ENCODE results near the gene RDH14.

The RDH14 gene

GRCh38 chr2:18552351-18553077 is 7.9 kb downstream of the RDH14 start:
- H3K36me3 ChIP-seq = peaks cover 17 to 73% (median 44%) of the 10 kb centered on the region in 11 experiments
- H3K27me3 ChIP-seq = no peaks in the 10 kb centered on the region
- H4K20me1 ChIP-seq = peaks cover 0 to 15% (median 0%) of the 10 kb centered on the region in 11 experiments; a peak in 4 of 22 replicates
- no peak overlapping the region for H3K9ac ChIP-seq
- H3K4me1 ChIP-seq = peaks cover 0 to 13% (median 4%) of the 10 kb centered on the region in 10 experiments; a peak in 8 of 20 replicates
- H3K9me3 ChIP-seq (replicated peaks in 1 of 11) = no peaks in the 10 kb centered on the region
- TF ChIP-seq Cebpa-rat (IDR thresholded peaks at IDR 0.05) = no peak
- H3K4me2 ChIP-seq = no peak overlapping the region
- H3K27ac ChIP-seq = no peak overlapping the region
- H3K4me3 ChIP-seq = no peak overlapping the region

- Histone ChIP-seq H4K20me1 (peaks cover 0 to 8% (median 0%) of the 10 kb centered on the region in 11 experiments; a peak in 3 of 22 replicates), H3K9me3 (replicated peaks in 1 of 11) (no peaks in the 10 kb centered on the region), H3K4me1 (peaks cover 0 to 17% (median 6%) of the 10 kb centered on the region in 10 experiments; a peak in 14 of 20 replicates), H3K27ac (no peak overlapping the region), H3K27me3 (no peaks in the 10 kb centered on the region), H3K36me3 (peaks cover 17 to 65% (median 41%) of the 10 kb centered on the region in 11 experiments), H3K9ac (no peak overlapping the region), H3K4me2 (no peak overlapping the region), H3K4me3 (no peak overlapping the region)
- no peak for TF ChIP-seq Cebpa-rat (IDR thresholded peaks at IDR 0.05)
Measured at GRCh38 chr2:18551623-18552022, 8.8 kb downstream of the RDH14 start.

DNA sequence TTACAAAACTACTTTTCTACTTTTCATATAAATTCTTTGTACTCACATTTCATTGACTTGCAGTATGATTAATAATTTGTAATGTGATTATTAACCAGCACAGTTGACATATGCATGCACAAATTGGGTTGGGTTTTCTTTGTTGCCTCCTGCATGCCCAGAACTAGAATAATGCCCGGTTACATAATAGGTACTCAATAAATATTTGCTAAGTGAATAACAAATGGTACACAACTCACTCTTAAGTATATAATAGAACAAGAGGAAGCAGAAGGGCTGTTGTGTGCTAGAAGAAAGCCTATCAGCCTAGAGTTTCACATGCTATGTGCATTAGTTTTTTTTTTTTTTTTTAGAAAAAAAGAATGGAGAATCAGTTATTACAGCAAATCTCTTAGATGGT is 9.3 kb downstream of the RDH14 start:
- Histone ChIP-seq H3K27ac (no peak overlapping the region), H3K4me2 (no peak overlapping the region), H3K27me3 (no peaks in the 10 kb centered on the region), H3K9me3 (replicated peaks in 1 of 11) (no peaks in the 10 kb centered on the region), H3K4me3 (no peak overlapping the region), H4K20me1 (peaks cover 0 to 4% (median 0%) of the 10 kb centered on the region in 11 experiments; a peak in 2 of 22 replicates), H3K36me3 (peaks cover 17 to 60% (median 36%) of the 10 kb centered on the region in 11 experiments), H3K9ac (no peak overlapping the region), H3K4me1 (peaks cover 0 to 21% (median 11%) of the 10 kb centered on the region in 10 experiments; a peak in 14 of 20 replicates)
- TF ChIP-seq Cebpa-rat (IDR thresholded peaks at IDR 0.05) = no peak

DNA sequence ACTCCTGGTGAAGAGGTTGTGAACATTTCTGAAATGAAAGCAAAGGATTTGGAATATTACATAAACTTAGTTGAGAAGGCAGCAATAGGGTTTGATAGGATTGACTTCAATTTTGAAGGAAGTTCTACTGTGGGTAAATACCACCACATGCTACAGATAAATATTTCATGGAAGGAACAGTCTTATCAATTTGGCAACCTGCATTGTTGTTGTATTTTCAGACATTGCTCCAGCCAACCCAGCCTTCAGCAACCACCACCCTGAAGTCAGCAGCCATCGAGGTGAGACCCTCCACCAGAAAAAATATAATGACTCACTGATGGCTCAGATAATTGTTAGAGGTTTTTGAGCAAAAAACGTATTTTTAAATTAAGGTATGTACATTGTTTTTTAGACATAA is 10.0 kb downstream of the RDH14 start:
- no peaks in the 10 kb centered on the region for H3K27me3 ChIP-seq
- no peak overlapping the region for H3K4me3 ChIP-seq
- H3K4me2 ChIP-seq = no peak overlapping the region
- H3K9me3 ChIP-seq (replicated peaks in 1 of 11) = no peaks in the 10 kb centered on the region
- no peak overlapping the region for H3K27ac ChIP-seq
- peaks cover 0 to 24% (median 13%) of the 10 kb centered on the region in 10 experiments; a peak in 14 of 20 replicates for H3K4me1 ChIP-seq
- no peak for TF ChIP-seq Cebpa-rat (IDR thresholded peaks at IDR 0.05)
- H3K9ac ChIP-seq = no peak overlapping the region
- peaks cover 0 to 3% (median 0%) of the 10 kb centered on the region in 11 experiments; a peak in 1 of 22 replicates for H4K20me1 ChIP-seq
- peaks cover 12 to 53% (median 31%) of the 10 kb centered on the region in 11 experiments for H3K36me3 ChIP-seq

DNA sequence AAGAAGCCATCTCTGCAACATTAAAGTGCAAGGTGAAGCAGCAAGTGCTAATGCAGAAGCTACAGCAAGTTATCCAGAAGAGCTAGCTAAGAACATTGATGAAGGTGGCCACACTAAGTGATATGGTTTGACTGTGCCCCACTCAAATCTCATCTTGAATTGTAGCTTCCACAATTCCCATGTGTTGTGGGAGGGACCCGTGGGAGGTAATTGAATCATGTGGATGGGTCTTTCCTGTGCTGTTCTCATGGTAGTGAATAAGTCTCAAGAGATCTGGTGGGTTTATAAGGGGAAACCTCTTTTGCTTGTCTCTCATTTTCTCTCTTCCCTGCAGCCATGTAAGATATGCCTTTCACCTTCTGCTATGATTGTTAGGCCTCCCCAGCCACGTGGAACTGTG is 11.4 kb downstream of the RDH14 start:
- Histone ChIP-seq H3K9ac (no peak overlapping the region), H3K36me3 (peaks cover under 1 to 39% (median 17%) of the 10 kb centered on the region in 11 experiments; a peak in 21 of 22 replicates)
- no peak for TF ChIP-seq Cebpa-rat (IDR thresholded peaks at IDR 0.05)

GRCh38 chr2:18548621-18549020 is 11.8 kb downstream of the RDH14 start:
- no peaks in the 10 kb centered on the region for H3K9me3 ChIP-seq (replicated peaks in 1 of 11)
- H3K9ac ChIP-seq = no peak overlapping the region
- TF ChIP-seq Cebpa-rat (IDR thresholded peaks at IDR 0.05) = no peak
- H3K36me3 ChIP-seq = peaks cover 0 to 35% (median 12%) of the 10 kb centered on the region in 11 experiments; a peak in 16 of 22 replicates
- H3K27ac ChIP-seq = no peak overlapping the region
- H3K27me3 ChIP-seq = no peaks in the 10 kb centered on the region
- H3K4me1 ChIP-seq = peaks cover 0 to 24% (median 13%) of the 10 kb centered on the region in 10 experiments; a peak in 14 of 20 replicates
- H4K20me1 ChIP-seq = no peaks in the 10 kb centered on the region
- peak overlapping the region in 1 of 11 experiments; percentile 46; a peak in 1 of 22 replicates for H3K4me2 ChIP-seq
- no peak overlapping the region for H3K4me3 ChIP-seq

More for the DNA sequence above, 11.4 kb downstream of the RDH14 start:
- Histone ChIP-seq H3K9me3 (replicated peaks in 1 of 11) (no peaks in the 10 kb centered on the region), H3K4me2 (peak overlapping the region in 6 of 11 experiments; percentile 0 to 46 (median 34); a peak in 9 of 22 replicates), H3K4me3 (no peak overlapping the region), H3K27me3 (no peaks in the 10 kb centered on the region), H3K4me1 (peaks cover 0 to 24% (median 13%) of the 10 kb centered on the region in 10 experiments; a peak in 14 of 20 replicates), H4K20me1 (no peaks in the 10 kb centered on the region), H3K27ac (no peak overlapping the region)

DNA sequence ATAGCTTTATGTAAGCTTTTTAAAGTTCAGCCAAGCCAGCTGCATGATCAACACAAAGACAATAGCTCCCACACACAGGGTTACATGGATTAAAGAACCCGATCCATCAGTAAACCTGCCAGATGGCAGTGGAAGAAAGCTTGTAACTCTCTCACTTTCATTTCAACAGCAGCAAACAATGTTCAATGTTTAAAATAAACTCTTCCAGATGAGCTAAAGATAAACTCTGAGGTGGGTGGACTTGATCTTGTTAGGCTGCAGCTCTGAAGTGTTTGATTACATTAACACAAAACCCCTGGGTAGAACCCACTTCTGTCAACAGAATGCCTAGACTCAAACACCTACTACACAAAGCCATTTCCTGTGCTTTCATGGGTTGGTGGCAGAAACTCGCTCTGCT is 13.9 kb downstream of the RDH14 start:
- no peak overlapping the region for H3K27ac ChIP-seq

GRCh38 chr2:18545384-18545783 is 15.1 kb downstream of the RDH14 start:
- H3K4me3 ChIP-seq = no peak overlapping the region
- no peaks in the 10 kb centered on the region for H3K27me3 ChIP-seq
- peaks cover 0 to 24% (median 9%) of the 10 kb centered on the region in 10 experiments; a peak in 14 of 20 replicates for H3K4me1 ChIP-seq
- H4K20me1 ChIP-seq = no peaks in the 10 kb centered on the region
- H3K27ac ChIP-seq = no peak overlapping the region
- H3K9ac ChIP-seq = no peak overlapping the region
- H3K9me3 ChIP-seq (replicated peaks in 1 of 11) = no peaks in the 10 kb centered on the region
- peaks cover 0 to 2% (median 0%) of the 10 kb centered on the region in 11 experiments; a peak in 3 of 22 replicates for H3K36me3 ChIP-seq
- TF ChIP-seq Cebpa-rat (IDR thresholded peaks at IDR 0.05) = no peak
- H3K4me2 ChIP-seq = no peak overlapping the region

More for the DNA sequence above, 13.9 kb downstream of the RDH14 start:
- no peaks in the 10 kb centered on the region for H4K20me1 ChIP-seq
- peaks cover 0 to 24% (median 9%) of the 10 kb centered on the region in 10 experiments; a peak in 14 of 20 replicates for H3K4me1 ChIP-seq
- H3K4me3 ChIP-seq = no peak overlapping the region
- no peak for TF ChIP-seq Cebpa-rat (IDR thresholded peaks at IDR 0.05)
- no peak overlapping the region for H3K9ac ChIP-seq
- peaks cover 0 to 14% (median 0%) of the 10 kb centered on the region in 11 experiments; a peak in 8 of 22 replicates for H3K36me3 ChIP-seq
- H3K9me3 ChIP-seq (replicated peaks in 1 of 11) = no peaks in the 10 kb centered on the region
- H3K27me3 ChIP-seq = no peaks in the 10 kb centered on the region
- H3K4me2 ChIP-seq = peak overlapping the region in 10 of 11 experiments; percentile 3 to 44 (median 17); a peak in 10 of 22 replicates

DNA sequence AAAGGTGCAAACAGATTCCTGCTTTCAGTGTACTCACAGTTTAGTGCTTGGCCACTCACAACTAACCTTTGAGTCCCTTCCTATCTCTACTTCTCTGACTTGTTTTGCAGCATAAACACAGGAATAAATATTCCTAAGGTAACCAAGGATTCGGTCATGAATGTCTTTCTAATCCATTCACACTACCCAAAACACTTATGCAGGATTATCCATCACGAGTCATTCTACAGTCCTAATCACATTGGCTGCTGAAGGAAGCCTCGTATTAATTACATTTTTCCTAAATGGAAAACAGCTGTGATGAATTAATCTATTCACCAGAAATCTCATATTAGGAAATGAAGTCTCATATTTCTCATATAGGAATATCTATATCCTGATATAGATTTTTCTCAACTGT is 16.3 kb downstream of the RDH14 start:
- Histone ChIP-seq H3K9ac (no peak overlapping the region), H3K36me3 (no peaks in the 10 kb centered on the region), H3K4me2 (no peak overlapping the region), H3K4me3 (no peak overlapping the region), H4K20me1 (no peaks in the 10 kb centered on the region), H3K4me1 (peaks cover 0 to 16% (median 9%) of the 10 kb centered on the region in 10 experiments; a peak in 14 of 20 replicates), H3K27ac (no peak overlapping the region), H3K9me3 (replicated peaks in 1 of 11) (no peaks in the 10 kb centered on the region), H3K27me3 (no peaks in the 10 kb centered on the region)
- no peak for TF ChIP-seq Cebpa-rat (IDR thresholded peaks at IDR 0.05)
